ENCODE data around the gene IL16. TPM values are rescaled to one million over a fixed set of nuclear protein-coding genes. Genes with fewer than 3 reads are reported as not detected.

IL16 gene
- polyA plus RNA-seq, 3 donors: 2.4 to 12.6 (median 9.3) TPM

- 92 to 94% (median 92%) methylated on average over 7 of the region's 7 CpGs for WGBS, 3 donors
- no peak overlapping the region for H3K27ac ChIP-seq (ENCODE audit: low read depth, low read length)
Measured at GRCh38 chr15:81235276-81236123, 38.8 kb downstream of the IL16 start.

- no peak overlapping the region for H3K27ac ChIP-seq (ENCODE audit: low read depth, low read length)
Measured at GRCh38 chr15:81239190-81239589, 42.5 kb downstream of the IL16 start.

- H3K27ac ChIP-seq (ENCODE audit: low read depth, low read length): no peak overlapping the region
- 28 to 80% (median 41%) methylated on average over 1 of the region's 1 CpG for WGBS, 3 donors
Measured at GRCh38 chr15:81242778-81243177, 46.1 kb downstream of the IL16 start.

- no peak overlapping the region for H3K27ac ChIP-seq (ENCODE audit: low read depth, low read length)
- WGBS, 3 donors: 51 to 84% (median 81%) methylated on average over 1 of the region's 1 CpG
Measured at GRCh38 chr15:81244306-81244705, 47.6 kb downstream of the IL16 start.

- no peak overlapping the region for H3K27ac ChIP-seq (ENCODE audit: low read depth, low read length)
- WGBS, 3 donors: 84 to 98% (median 86%) methylated on average over 2 of the region's 2 CpGs
Measured at GRCh38 chr15:81253846-81254245, 57.2 kb downstream of the IL16 start.

GRCh38 chr15:81254277-81254915 lies 57.7 kb downstream of the IL16 start:
- no peak overlapping the region for H3K27ac ChIP-seq (ENCODE audit: low read depth, low read length)
- 51 to 72% (median 68%) methylated on average over 5 of the region's 5 CpGs for WGBS, 3 donors

- WGBS, 3 donors: 84 to 87% (median 87%) methylated on average over 3 of the region's 3 CpGs
- H3K27ac ChIP-seq (ENCODE audit: low read depth, low read length): no peak overlapping the region
Measured at GRCh38 chr15:81254916-81255290, 58.2 kb downstream of the IL16 start.

- no peak overlapping the region for H3K27ac ChIP-seq (ENCODE audit: low read depth, low read length)
- WGBS, 3 donors: 79 to 81% (median 80%) methylated on average over 5 of the region's 5 CpGs
Measured at GRCh38 chr15:81255315-81255957, 58.8 kb downstream of the IL16 start.

- no peak overlapping the region for H3K27ac ChIP-seq (ENCODE audit: low read depth, low read length)
Measured at GRCh38 chr15:81255958-81256320, 59.3 kb downstream of the IL16 start.

- no peak overlapping the region for H3K27ac ChIP-seq (ENCODE audit: low read depth, low read length)
- 26 to 51% (median 43%) methylated on average over 1 of the region's 1 CpG for WGBS, 3 donors
Measured at GRCh38 chr15:81256916-81257315, 60.2 kb downstream of the IL16 start.

- WGBS, 3 donors: 23 to 47% (median 47%) methylated on average over 2 of the region's 2 CpGs
Measured at GRCh38 chr15:81257435-81257834, 60.8 kb downstream of the IL16 start.

GRCh38 chr15:81258455-81258854 lies 61.8 kb downstream of the IL16 start:
- H3K27ac ChIP-seq (ENCODE audit: low read depth, low read length): no peak overlapping the region

More at GRCh38 chr15:81257435-81257834, 60.8 kb downstream of the IL16 start:
- H3K27ac ChIP-seq (ENCODE audit: low read depth, low read length): no peak overlapping the region

GRCh38 chr15:81259760-81260298 lies 63.1 kb downstream of the IL16 start:
- 65 to 74% (median 73%) methylated on average over 4 of the region's 4 CpGs for WGBS, 3 donors
- no peak overlapping the region for H3K27ac ChIP-seq (ENCODE audit: low read depth, low read length)

More at GRCh38 chr15:81258455-81258854, 61.8 kb downstream of the IL16 start:
- WGBS, 3 donors: 74 to 90% (median 86%) methylated on average over 8 of the region's 8 CpGs

- WGBS, 3 donors: 69 to 85% (median 76%) methylated on average over 6 of the region's 6 CpGs
- H3K27ac ChIP-seq (ENCODE audit: low read depth, low read length): no peak overlapping the region
Measured at GRCh38 chr15:81261172-81261811, 64.6 kb downstream of the IL16 start.

- 82 to 90% (median 90%) methylated on average over 4 of the region's 4 CpGs for WGBS, 3 donors
- H3K27ac ChIP-seq (ENCODE audit: low read depth, low read length): no peak overlapping the region
Measured at GRCh38 chr15:81263477-81263876, 66.8 kb downstream of the IL16 start.

GRCh38 chr15:81264072-81264857 lies 67.6 kb downstream of the IL16 start:
- H3K27ac ChIP-seq (ENCODE audit: low read depth, low read length): no peak overlapping the region
- WGBS, 3 donors: 86 to 89% (median 88%) methylated on average over 6 of the region's 6 CpGs

- WGBS, 3 donors: 32 to 41% (median 39%) methylated on average over 12 of the region's 12 CpGs
- H3K27ac ChIP-seq (ENCODE audit: low read depth, low read length): no peak overlapping the region
Measured at GRCh38 chr15:81265256-81265943, 68.7 kb downstream of the IL16 start.
